Lung microvascular endothelial cell (primary cell): ENCODE measurements around the gene LARP4B. TPM values are rescaled to one million over a fixed set of nuclear protein-coding genes. Genes with fewer than 3 reads are reported as not detected.

Experiments
- DNase-seq, 2 donors: peaks; one replicate each; pipeline versions ENCODE4 v3.0.0 to v3.0.0-alpha.2; 2010; ENCODE audit warnings: low read depth in 2 of 2
- total RNA-seq: library from RNA; depleted of rRNA; stranded (reverse); fragments of >200 nt; gene quantifications from 2 replicates; pipeline ENCODE4 v1.2.1, GENCODE V29; 2014

Gene LARP4B
- total RNA-seq, 1 donor from 2014 or later = 23.2 TPM

DNA sequence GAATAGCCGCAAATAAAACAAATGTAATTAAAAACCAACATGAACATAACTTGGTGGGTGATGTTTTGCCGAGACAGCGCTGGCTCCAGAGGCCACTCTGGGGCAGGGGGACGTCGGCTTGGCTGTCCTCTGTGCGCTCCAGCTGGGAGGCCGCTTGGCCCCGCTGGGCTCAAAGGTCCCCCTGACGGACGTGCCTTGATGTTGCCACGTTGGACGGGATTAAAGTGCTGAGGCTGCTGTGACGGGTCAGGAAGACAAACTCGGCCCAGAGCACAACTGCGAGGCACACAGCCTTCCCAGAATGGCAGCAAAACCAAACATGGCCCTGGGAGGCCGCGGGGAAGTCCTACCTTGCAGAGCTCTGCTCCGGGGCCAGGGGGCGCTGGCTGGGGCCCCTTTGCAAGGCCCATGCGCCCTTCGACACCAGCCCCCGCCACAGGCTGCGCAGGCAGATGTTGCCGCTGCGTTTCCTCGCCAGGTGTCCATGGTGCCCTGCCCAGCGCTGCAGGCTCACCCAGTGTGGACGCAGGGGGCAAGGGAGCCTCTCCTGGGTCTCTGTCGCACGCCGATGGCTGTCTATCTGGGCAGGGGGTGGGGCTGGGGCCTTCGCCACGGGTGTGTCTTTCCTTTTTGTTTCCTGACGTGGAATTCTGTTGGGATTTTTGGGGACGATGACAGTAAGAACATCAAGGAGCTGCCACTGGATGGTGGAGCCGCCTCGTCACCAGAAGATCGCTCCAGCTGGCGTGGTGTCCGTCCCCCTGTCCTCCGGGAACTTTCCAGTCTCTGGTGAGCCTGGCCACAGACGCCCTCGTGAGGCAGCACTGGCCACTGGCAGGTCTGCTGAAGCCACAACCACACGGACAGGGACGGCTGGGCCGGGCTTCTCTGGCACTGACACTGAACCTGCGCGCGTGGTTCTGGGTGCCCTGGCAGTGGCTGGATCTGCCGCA is 142.4 kb downstream of the LARP4B start:
- DNase-seq = peak; percentile 80 to 91

DNA sequence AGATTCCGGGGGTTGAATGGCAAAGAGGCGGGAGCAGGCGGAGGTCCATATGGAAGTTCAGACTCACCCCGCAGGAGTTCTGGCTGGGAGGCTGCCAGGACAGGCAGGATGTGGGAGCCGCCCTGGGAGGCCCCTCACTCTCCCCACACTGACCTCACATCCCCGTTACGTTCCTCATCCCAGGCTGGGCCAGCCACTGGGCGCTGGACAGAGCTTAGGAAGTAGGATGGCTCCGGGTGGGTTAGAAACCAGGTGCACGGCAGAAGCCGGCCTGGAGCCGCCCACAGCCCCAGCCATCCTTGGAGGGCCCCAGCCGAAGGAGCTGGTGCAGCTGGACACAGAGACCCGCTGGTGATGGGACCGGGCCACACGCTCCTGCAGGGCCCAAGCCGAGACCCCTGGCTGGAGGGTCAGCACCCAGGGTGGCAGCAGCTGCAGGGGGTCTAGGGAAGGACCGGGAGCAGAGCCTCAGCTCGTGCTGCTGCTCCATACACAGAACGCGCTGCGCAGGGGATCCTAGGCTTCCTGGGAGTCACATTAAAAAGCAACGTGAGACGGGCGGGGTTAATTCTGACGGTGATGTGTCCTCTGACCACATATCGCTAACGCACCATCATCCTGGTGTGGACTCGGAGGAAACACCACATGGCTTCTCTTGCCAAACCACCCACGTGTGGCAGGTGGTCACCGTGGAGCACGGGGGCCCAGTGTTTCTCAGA is 143.4 kb downstream of the LARP4B start:
- DNase-seq = peak; percentile 23 to 31

DNA sequence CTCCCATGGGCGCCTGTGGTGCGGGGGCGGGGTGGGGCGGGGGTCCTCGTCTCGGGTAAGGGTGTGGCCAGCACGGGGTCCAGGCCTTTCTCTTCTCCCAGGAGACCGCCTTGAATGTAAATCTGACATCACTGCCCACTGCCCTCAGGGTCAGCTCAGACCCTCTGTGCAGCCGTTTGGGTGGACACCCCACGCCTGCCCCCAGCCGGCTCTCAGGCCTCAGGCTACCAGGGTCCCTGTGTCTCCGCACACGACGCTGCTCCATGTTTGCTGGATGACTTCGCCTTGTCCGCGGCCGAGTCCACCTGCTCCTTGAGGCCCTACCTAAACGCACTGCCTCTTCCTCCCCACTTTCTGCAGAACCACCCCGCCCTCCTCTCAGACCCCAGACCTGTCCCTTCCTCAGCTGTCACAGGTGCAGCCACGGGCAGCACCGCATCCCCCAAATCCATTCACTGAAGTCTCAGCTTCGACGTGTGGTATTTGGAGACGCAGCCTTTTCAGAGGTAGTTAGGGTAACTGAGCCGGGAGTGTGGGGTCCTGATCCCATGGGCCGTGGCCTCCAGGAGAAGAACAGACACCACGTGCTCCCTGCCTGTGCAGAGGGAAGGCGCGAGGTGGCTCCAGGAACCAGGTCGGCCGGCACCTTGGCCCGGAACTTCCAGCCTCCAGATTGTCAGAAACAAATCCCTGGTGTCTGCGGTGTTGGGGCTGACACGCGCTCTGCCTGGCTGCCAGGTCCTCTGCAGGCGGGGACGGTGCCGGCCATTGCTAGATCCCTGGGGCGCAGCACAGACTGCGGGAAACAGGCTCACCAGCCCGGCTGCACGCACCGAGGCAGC is 144.7 kb downstream of the LARP4B start:
- no peak for DNase-seq

DNA sequence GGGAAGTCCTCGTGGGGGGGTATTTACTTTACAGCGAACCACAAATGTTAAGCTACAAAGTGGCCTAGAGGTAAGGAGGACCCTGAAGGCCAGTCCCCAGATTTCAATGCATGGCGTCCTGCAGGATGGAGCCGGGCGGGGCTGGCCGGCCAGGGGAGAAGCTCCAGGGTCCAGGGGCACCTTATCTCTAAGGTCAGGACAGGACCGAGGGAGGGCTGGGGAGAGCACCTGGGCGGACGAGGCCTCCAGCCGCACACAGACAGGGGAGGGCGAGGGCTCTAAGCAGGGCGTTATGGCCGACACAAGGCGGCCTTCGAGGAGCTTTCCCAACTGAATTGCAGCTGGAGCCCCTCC is 145.7 kb downstream of the LARP4B start:
- no peak for DNase-seq

DNA sequence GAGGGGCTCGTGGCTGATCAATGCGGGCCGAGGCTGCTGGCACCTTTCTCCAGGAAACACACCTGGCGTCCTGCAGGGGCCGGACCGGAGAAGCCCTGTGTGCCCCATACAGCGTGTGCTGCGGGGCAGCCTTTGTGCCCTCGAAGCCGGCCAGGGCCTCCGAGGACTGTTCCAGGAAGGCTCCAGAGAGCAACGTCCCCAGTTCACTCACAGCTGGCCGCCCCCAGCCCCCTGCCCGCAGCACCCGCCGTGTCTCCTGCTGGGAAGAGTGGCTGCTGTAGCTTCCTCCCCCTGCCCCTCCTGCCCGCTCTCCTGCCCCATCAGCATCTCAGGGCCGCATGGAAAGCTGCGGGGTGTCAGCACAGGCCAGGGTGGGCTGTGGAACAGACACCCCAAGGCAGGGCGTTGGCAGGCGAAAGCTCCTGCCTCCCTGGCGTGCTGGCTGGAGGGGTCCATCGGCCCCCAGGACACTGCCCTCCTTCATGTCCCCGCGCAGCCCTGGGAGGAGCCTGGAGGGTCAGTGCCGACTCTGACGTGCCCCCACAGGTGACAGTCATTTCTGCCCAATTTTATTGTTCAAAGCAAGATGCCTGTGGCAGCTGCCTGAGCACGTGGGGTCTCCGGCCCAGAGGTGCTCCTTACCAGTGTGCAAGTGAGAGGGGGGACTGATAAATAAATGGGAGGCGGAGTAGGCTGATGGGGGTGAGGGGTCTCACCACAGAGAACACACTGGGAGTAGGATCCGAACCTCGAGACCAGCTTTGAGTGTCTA is 146.2 kb downstream of the LARP4B start:
- DNase-seq = no peak

DNA sequence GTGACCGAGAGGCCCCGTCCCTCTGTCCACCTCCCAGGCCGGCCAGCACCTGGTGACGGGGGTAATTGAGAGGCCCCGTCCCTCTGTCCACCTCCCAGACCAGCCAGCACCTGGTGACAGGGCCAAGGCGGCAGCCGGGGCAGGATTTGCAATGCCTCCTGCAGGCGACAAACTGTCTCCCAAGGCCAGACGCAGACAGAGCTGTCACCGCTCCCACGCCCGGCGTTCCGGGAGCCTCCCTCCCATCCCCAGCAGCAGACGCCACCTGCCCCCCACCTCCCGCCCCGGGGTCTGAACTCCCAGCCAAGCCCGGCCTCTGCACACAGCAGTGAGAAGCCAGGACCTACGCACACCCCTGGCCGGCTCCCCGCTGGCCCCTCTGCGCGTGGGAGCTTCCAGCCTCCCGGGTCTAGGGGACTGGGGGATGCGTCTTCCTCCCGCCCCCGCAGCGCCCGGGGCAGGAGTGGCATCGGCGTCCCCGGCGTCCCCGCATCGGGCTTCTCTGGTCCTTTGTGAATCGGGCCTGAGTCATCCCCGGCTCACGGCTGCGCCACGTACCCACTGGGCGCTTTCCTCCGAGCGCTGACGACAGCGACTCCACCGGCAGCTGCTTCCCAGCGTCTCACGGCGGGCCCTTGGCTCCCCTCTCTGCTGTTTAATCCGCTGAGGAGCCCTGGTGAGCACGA is 147.0 kb downstream of the LARP4B start:
- DNase-seq = peak; percentile 54 to 70

DNA sequence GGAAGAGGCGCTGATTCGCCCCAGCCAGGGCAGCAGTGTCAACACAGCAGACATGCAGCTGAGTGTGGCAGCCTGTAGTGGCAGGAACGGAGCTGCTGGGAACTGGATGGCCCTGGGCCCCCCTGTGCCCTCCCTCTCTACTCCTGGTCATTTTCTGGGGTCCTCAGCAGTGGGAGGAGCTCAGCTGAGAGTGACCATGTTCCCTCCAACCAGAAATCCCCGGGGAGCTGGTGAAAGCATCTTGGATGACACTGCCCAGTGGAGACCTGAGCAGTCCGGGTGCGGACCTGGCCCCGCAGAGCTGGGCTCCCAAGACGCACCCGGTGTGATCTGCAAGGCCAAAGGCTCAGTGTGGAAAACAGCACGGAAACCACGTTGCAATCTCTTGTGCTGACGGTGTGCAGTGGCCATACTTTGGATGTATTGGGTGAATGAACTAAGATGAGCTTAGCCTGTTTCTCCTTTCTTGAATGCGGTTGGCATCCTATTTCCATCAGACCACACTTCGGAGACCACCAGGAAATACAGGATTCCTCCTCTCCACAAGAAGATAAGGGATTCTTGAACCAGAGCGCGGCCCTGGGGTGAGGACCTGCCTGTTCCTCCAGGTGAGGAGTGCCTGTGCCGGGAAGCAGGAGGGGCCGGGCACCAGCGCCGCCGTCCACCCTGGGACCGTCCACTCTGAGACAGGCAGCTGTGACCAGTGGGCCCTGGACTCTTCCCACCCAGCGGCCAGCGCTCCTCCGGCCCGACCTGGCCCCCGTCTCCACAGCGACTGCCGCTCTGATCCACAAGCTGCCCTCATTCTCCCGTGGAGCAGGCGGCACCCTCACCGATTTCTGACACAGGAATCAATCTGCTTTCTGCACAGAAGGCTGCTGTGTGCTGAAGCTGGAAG is 148.5 kb downstream of the LARP4B start:
- no peak for DNase-seq

DNA sequence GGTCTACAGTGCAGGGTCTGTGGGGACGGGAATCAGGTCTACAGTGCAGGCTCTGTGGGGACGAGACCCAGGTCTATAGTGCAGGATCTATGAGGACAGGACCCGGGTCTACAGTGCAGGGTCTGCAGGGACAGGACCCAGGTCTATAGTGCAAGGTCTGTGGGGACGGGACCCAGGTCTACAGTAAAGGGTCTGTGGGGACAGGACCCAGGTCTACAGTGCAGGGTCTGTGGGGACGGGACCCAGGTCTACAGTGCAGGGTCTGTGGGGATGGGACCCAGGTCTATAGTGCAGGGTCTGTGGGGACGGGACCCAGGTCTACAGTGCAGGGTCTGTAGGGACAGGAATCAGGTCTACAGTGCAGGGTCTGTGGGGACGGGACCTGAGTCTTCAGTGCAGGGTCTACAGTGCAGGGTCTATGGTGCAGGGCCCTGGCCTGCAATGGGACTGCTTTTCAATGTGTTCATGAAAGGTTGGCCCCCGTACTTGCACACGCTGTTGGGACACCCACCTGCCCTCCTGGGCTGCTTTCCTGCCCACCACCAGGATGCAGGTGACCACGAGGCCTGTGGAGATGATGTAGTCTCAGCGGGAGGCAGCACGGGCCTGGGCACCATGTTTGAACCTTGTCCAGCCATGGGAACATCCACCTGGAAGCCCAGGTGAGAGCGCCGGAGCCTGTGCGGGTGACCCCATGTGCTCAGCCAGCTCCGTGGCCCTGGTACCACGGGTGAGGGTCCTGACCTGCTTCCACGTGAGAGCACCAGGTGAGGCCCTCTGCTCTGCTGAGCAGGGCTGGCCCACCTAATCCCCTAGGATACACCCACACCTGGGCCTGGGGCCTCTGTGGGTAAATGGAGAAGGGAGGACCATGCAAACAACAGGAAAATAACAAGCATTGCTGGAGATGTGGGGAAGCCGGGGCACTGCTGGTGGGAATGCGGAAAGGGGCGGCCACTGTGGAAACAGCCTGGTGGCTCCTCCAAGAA is 150.7 kb downstream of the LARP4B start:
- DNase-seq = no peak

DNA sequence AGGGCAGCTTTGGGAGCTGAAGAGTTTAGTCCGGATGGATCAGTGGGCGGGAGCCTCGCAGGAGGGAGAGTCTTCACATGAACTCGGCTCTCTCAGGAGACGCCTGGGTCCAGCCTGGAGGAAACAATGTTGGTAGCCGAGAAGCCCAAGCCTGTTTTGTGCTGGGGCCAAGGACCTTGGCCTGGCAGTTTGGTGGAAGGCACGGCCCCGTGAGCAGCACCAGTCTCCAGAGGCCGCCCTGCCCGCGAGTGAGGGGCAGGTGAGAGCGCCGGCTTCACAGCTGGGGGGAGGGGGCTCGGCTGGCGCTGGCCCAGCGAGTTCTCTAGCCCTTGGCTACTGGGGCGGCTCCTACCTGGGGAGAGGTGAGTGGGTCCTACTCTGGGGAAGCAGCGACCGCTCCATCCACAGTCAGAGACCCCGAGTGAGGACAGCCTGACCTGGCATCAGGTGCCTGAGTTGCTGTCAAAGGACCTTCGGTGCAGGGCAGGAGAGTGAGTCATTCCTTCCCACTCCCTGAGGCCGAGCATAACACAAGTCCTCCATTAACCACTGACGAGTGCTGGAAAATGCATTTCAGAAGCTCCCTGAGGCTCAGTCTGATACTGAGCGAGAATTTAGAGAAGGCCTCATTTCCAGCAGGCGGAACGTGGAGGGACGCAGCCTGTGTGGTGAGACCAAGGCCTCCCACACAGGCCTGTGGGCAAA is 152.7 kb downstream of the LARP4B start:
- no peak for DNase-seq

DNA sequence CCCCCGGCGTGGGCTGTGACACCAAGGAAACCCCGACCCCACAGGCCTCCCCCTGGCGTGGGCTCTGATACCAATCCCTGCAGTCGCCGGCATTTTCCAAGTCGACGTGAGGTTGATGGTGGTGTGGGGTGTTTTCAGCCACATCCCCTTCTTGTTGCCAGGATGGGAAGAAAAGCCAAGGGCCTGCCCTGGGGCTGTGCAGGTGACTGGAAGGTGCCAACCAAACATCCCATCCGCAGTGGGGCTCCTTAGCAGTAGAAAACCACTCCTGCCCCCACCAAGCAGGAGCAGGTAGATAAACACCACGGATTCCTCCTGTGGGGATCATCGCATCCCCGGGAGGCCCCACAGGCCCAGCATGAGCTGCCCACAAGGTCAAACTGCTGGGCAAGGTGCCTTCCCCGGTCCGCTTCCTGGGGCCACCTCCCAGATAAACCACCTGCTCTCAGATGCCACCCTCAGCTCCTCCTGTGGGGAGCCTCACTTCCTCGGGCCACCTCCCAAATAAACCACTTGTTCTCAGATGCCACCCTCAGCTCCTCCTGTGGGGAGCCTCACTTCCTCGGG is 153.5 kb downstream of the LARP4B start:
- no peak for DNase-seq

DNA sequence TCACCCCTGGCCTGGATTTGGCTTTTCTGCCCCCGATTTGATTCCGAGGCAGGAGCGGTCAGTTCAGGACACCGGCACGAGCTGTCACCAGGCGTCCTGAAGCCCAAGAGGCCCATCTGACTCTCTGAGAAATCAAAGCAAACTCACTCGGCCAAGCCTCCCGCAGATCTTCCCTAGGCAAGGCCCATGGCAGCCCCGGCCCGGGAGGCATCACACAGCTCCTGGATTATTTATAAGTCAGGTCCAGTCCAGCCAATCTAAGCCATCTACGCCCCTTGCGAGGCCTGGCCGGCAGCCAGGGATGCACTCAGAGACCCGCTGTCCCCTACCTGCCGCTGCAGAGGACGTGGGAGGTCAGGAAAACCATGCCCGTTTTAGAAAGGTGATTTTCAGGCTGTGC is 154.7 kb downstream of the LARP4B start:
- DNase-seq = no peak

DNA sequence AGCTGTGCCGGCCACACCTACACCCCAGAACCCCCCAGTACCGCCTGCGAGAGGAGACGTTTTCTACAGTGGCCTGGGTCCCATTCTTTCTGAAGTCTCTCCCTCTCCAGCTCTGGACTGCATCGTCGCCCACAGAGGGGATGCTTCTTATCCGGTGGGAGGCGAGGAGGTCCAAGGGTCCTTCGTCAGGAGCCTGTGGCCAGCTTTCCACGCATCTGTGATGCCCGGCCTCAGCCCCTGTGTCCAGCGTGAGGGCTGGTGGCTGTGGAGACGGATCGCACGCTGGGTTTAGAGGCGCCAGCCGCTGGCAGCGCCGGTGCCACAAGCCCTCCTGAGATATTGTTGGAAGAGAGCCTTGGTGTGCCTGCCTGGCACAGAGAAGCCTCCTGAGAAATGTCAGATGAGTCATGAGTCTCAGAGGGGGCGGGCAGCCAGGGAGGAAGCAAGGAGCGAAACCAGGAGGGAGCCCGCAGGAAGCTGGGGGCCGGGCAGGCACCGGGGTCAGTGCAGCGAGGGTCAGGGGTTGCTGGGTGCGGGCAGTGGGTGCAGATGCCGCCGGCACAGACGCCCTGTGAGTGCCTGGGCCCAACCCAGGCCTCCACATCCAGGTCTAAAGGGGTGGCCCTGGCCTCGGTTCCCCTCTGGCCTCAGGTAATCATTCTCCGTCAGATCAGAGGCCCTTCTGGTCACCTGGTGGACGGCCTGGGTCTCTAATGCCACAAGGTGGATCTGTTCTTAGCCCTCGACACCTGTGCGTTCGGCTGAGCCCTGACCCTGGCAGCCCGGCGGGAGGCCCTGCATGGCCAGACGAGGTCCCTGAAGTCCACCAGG is 156.0 kb downstream of the LARP4B start:
- peak in 1 of 2 donors; percentile 20 for DNase-seq

DNA sequence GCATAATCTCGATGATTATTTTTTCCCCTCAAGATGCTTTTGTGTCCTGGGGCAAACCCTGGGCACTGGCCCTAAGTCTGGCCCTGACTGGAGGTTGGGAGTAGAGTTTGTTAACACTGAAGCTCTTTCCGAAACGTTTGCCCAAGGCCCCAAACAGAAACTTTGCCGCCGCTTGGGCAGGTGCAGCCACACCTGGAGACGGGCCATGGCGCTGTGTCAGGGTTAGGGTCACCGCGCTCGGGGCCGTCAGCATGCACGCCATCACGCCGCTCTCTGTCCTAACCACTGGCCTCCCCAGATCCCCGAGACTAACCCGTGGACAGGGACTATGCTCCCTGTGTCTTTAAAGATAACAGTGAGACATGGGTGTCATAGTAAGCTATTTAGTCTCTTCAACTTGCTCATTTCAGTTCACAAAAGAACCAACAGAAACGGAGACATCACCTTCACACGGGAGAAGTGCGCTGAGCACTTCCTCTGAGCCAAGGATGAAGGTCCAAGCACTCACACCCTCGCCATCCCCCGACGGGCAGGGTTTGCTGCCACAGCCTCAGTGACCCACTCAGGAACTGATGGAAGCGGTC is 156.8 kb downstream of the LARP4B start:
- DNase-seq = no peak

DNA sequence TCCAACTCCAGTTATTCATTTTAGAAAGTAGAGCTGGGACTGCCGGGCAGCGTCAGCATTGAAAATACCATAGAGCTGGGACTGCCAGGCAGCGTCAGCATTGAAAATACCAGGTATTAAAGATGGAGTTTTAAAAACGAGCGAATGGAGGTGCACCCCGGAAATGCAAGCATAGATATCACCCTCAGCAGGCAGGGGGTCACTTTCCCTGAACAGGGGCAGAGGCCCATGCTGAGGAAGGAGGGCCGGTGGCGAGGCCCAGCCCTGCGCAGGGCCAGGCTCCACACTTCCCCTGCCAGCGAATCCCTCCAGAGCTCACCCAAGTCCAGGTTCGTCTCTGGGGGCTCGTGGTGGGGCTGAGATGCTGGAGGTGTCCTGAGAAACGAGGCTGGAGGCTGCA is 157.3 kb downstream of the LARP4B start:
- no peak for DNase-seq

DNA sequence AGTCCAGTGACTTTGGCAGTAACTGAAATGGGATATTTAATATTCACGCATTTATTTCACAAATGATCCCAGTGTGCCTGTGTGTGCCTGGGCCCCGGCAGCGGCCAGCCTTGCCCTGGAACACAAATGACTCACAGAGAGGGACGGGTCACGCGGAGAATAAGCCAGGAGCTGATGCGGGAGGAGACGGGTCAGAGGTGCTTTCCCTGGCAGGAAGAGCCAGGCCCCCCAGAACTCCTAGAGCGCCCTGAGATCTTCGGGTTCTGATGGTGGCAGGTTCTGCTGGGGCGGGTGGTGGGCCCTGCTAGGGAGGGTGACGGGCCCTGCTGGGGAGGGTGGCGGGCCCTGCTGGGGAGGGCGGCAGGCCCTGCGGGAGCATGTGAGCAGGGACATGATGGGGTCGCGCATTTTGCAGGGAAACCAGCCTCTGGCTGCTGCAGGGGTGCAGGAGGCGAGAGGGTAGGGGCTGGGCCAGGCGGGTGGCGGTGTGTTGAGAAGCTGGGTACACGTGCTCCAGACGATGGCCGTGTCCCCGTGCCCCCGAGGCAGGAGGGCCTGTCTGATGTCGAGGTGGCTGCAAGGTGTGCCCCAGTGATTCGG is 157.8 kb downstream of the LARP4B start:
- no peak for DNase-seq

DNA sequence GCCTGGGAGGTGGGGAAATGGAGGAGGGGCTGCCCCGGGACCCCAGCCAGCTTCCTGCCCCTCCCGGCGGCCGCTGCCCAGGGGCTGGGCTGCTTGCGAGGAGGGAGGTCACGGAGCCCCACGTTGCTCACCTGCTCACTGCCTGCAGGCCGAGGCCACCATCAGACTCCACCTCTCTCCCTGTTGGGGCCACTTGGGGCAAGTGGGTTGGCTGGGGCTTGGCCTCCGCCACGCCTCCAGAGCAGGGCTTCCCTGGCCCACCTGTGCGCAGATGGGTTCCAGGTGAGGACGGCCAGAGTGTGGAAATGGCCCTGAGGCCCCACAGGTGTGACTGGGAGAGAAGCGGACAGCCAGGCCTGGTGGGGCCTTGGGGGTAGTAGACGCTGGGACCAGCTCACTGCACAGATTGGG is 159.3 kb downstream of the LARP4B start:
- DNase-seq = no peak
